ENCODE measurements around the gene RUNX2.

- peak; percentile 76 to 79 for TF ChIP-seq POLR2A (IDR thresholded peaks at IDR 0.05)
- peak in 3 of 5 experiments; percentile 17 to 36 (median 30) for TF ChIP-seq CTCF (IDR thresholded peaks at IDR 0.05 in 4 of 5, conservative IDR thresholded peaks at IDR 0.05 in 1 of 5)
Measured at GRCh38 chr6:45377554-45378333, 49.6 kb downstream of the RUNX2 start, which contains the start of gene SUPT3H.

All from gastrocnemius medialis (tissue), 4 donors.